ENCODE data around the gene DNAJB2. TPM values are rescaled to one million over a fixed set of nuclear protein-coding genes. Genes with fewer than 3 reads are reported as not detected.

Gene DNAJB2
- total RNA-seq, 1 experiment from 2014 or later: 66.2 TPM

DNA sequence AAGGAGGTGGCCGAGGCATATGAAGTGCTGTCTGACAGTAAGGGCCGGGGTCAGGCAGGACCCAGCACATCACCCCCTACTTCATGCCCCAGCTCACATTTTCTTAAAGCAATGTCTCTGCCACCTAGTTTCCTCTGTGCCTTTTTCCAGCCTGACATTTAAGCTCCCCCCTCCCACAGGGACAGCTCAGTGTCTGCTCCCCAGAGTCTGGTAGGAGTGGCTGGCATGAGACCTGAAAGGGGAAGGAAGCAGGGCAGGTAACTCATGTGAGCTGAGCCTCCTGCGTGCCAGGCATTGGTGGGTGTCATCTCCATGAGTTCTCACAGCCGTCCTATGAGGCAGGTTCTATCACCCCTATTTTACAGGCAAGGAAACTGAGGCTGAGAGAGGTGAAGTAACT lies 1.5 kb downstream of the DNAJB2 start:
- CTCF ChIA-PET: no interaction called here
- no peak for TF ChIP-seq POLR2AphosphoS5 (IDR thresholded peaks at IDR 0.05; ENCODE audit: low read depth, low read length)
- TF ChIP-seq TCF7L2 (IDR thresholded peaks at IDR 0.05; ENCODE audit: low read depth, low read length): no peak
- no peak for TF ChIP-seq SIN3A (IDR thresholded peaks at IDR 0.05; ENCODE audit: borderline replicate concordance, insufficient read depth, low read depth, low read length)
- TF ChIP-seq, protein P1, sequence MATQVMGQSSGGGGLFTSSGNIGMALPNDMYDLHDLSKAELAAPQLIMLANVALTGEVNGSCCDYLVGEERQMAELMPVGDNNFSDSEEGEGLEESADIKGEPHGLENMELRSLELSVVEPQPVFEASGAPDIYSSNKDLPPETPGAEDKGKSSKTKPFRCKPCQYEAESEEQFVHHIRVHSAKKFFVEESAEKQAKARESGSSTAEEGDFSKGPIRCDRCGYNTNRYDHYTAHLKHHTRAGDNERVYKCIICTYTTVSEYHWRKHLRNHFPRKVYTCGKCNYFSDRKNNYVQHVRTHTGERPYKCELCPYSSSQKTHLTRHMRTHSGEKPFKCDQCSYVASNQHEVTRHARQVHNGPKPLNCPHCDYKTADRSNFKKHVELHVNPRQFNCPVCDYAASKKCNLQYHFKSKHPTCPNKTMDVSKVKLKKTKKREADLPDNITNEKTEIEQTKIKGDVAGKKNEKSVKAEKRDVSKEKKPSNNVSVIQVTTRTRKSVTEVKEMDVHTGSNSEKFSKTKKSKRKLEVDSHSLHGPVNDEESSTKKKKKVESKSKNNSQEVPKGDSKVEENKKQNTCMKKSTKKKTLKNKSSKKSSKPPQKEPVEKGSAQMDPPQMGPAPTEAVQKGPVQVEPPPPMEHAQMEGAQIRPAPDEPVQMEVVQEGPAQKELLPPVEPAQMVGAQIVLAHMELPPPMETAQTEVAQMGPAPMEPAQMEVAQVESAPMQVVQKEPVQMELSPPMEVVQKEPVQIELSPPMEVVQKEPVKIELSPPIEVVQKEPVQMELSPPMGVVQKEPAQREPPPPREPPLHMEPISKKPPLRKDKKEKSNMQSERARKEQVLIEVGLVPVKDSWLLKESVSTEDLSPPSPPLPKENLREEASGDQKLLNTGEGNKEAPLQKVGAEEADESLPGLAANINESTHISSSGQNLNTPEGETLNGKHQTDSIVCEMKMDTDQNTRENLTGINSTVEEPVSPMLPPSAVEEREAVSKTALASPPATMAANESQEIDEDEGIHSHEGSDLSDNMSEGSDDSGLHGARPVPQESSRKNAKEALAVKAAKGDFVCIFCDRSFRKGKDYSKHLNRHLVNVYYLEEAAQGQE (IDR thresholded peaks at IDR 0.05; ENCODE audit: insufficient read depth in 1 of 2, low read depth in 2 of 2, low read length in 1 of 2): no peak
- TF ChIP-seq, protein P2, sequence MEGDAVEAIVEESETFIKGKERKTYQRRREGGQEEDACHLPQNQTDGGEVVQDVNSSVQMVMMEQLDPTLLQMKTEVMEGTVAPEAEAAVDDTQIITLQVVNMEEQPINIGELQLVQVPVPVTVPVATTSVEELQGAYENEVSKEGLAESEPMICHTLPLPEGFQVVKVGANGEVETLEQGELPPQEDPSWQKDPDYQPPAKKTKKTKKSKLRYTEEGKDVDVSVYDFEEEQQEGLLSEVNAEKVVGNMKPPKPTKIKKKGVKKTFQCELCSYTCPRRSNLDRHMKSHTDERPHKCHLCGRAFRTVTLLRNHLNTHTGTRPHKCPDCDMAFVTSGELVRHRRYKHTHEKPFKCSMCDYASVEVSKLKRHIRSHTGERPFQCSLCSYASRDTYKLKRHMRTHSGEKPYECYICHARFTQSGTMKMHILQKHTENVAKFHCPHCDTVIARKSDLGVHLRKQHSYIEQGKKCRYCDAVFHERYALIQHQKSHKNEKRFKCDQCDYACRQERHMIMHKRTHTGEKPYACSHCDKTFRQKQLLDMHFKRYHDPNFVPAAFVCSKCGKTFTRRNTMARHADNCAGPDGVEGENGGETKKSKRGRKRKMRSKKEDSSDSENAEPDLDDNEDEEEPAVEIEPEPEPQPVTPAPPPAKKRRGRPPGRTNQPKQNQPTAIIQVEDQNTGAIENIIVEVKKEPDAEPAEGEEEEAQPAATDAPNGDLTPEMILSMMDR (IDR thresholded peaks at IDR 0.05): no peak
- DNase-seq (ENCODE audit: low read depth, low spot score): no peak
- Histone ChIP-seq H3K9me3 (ENCODE audit: control insufficient read depth, insufficient read depth, low read depth, low read length) (no peaks in the 10 kb centered on the region), H3K4me1 (ENCODE audit: control insufficient read depth, insufficient read depth, low read length) (peaks cover 21% of the 10 kb centered on the region), H3K27me3 (ENCODE audit: control insufficient read depth, insufficient read depth, low read length) (no peaks in the 10 kb centered on the region), H3K27ac (ENCODE audit: low read length) (no peak overlapping the region), H3K36me3 (ENCODE audit: control insufficient read depth, insufficient read depth, low read length) (no peaks in the 10 kb centered on the region; the same call in 1 of the 2 replicates), H3K4me3 (ENCODE audit: low read depth in 2 of 2, low read length in 2 of 2) (no peak overlapping the region)
- in situ Hi-C loops (cut with HindIII; ENCODE audit: low pct_unique_long_range_greater_than_20kb, low sequenced_read_pairs): no loop called here
- ATAC-seq: no peak
- intact Hi-C loops (cut with micrococcal nuclease; ENCODE audit: unreplicated experiment): no loop called here
- BruUV-seq (replicated peaks): no TSS peak
- POLR2A ChIA-PET: no interaction called here

DNA sequence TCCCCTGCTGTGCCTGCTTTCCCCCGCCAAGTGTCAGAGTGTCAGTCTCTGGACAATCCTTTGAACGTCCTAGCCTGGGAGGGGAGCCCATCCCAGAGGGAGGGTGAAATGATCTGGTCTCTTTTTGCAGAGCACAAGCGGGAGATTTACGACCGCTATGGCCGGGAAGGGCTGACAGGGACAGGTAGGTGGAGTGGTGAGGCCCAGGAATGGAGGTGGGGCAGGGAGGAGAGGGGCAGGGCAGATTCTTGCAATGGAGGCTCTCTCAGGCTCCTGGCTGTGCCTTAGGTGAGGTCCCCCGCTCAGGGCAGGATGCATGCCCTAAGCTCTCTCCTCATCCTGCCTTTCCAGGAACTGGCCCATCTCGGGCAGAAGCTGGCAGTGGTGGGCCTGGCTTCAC lies 2.4 kb downstream of the DNAJB2 start:
- ChIA-PET CTCF (no interaction called here), POLR2A (no interaction called here)
- ATAC-seq (no peak), DNase-seq (ENCODE audit: low read depth, low spot score) (no peak)
- peaks cover 21% of the 10 kb centered on the region for H3K4me1 ChIP-seq (ENCODE audit: control insufficient read depth, insufficient read depth, low read length)
- intact Hi-C loops (cut with micrococcal nuclease; ENCODE audit: unreplicated experiment): no loop called here
- no peaks in the 10 kb centered on the region for H3K27me3 ChIP-seq (ENCODE audit: control insufficient read depth, insufficient read depth, low read length)
- no TSS peak for BruUV-seq (replicated peaks)
- H3K36me3 ChIP-seq (ENCODE audit: control insufficient read depth, insufficient read depth, low read length): no peaks in the 10 kb centered on the region; the same call in 1 of the 2 replicates
- in situ Hi-C loops (cut with HindIII; ENCODE audit: low pct_unique_long_range_greater_than_20kb, low sequenced_read_pairs): no loop called here
- H3K27ac ChIP-seq (ENCODE audit: low read length): no peak overlapping the region
- no peaks in the 10 kb centered on the region for H3K9me3 ChIP-seq (ENCODE audit: control insufficient read depth, insufficient read depth, low read depth, low read length)
- TF ChIP-seq POLR2AphosphoS5 (IDR thresholded peaks at IDR 0.05; ENCODE audit: low read depth, low read length) (no peak), TCF7L2 (IDR thresholded peaks at IDR 0.05; ENCODE audit: low read depth, low read length) (no peak), SIN3A (IDR thresholded peaks at IDR 0.05; ENCODE audit: borderline replicate concordance, insufficient read depth, low read depth, low read length) (no peak)
- TF ChIP-seq, protein P1 (IDR thresholded peaks at IDR 0.05; ENCODE audit: insufficient read depth in 1 of 2, low read depth in 2 of 2, low read length in 1 of 2): no peak
- TF ChIP-seq, protein P2 (IDR thresholded peaks at IDR 0.05): no peak
- H3K4me3 ChIP-seq (ENCODE audit: low read depth in 2 of 2, low read length in 2 of 2): no peak overlapping the region

Measured in Panc1 (cell line).